ENCODE results near the gene ANGPT4.

The ANGPT4 gene, protein sequence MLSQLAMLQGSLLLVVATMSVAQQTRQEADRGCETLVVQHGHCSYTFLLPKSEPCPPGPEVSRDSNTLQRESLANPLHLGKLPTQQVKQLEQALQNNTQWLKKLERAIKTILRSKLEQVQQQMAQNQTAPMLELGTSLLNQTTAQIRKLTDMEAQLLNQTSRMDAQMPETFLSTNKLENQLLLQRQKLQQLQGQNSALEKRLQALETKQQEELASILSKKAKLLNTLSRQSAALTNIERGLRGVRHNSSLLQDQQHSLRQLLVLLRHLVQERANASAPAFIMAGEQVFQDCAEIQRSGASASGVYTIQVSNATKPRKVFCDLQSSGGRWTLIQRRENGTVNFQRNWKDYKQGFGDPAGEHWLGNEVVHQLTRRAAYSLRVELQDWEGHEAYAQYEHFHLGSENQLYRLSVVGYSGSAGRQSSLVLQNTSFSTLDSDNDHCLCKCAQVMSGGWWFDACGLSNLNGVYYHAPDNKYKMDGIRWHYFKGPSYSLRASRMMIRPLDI

DNA sequence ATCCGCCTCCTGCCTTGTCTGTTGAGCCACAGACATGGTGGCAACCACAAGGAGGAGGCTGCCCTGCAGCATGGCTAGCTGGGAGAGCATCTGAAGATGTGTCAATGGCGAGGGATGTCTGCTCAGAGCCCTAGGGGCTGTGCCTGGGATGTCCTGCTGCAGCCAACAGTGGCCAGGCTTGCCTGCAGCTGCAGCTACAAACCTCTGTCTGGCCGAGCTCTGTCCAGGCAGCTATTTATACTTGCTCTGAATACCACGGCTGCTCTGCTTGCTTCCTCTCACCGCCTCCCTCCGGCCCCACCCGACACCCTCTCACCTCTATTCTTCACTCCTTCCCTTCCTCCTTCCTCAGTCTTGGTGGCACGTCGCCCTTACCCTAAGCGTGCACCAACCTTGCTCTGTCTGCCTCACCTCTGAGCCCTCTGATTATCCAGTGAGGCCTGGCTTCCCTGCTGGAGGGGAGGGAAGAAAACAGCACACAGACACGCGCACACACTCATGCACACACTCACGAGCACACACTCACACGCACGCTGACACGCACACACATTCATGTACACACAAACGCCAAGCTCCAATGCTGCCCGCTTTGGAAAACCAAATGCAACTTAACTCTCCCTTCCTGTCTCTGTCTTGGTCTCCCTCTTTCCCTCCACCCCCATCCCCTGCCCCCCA lies at the start of gene ANGPT4:
ANGPT4 (minus strand) TSS at position 210 of the 675 bp plus-strand sequence; CDS start at position 90, 120 bp downstream.
- no peak within 1 kb of the TSS for H3K27ac ChIP-seq
- no peak within 1 kb of the TSS for H3K4me3 ChIP-seq

DNA sequence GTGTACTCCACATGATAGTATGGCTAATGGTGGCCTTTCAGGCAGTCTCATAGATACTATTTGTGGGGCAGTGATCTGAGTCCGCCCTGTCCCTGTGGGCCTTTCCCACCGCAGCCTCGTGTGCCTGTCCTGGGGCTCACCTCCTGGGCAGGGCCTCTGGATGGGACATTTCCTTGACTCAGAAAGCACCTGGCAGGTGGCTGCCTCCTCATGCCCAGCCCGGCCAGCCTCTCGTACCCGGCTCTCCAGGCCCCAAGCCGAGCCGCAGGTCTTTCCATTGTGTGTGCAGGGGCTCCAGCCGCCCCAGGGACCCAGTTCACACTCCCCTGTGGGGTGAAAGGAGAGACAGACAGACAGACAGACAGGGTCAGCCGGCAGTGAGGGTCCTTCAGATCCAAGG lies 47.7 kb upstream of the ANGPT4 start:
- H3K4me3 ChIP-seq: no peak overlapping the region
- no peak overlapping the region for H3K27ac ChIP-seq

GRCh38 chr20:962683-963082 lies 46.5 kb upstream of the ANGPT4 start:
- Histone ChIP-seq H3K27ac (no peak overlapping the region), H3K4me3 (no peak overlapping the region)

- no peak overlapping the region for H3K27ac ChIP-seq
- no peak overlapping the region for H3K4me3 ChIP-seq
Observed at GRCh38 chr20:962223-962622, 46.1 kb upstream of the ANGPT4 start.

DNA sequence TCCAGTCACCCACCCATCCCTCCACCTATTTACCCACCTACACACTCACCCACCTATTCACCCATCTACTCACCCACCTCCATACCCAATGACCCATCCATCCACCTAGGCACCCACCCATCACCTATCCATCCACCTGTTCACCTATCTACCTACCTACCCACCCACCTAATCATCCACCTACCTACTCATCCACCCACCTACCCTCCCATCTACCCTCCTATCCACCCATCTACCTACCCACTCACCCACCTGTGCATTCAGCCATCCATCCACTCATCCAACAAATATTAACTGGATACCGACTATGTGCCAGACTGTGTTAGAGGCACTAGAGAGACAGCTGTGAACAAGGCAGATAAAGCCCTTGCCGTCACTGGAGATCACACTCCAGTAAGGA lies 45.6 kb upstream of the ANGPT4 start:
- H3K27ac ChIP-seq: no peak overlapping the region
- no peak overlapping the region for H3K4me3 ChIP-seq

GRCh38 chr20:959996-960615 lies 44.0 kb upstream of the ANGPT4 start:
- no peak overlapping the region for H3K4me3 ChIP-seq
- H3K27ac ChIP-seq: no peak overlapping the region

DNA sequence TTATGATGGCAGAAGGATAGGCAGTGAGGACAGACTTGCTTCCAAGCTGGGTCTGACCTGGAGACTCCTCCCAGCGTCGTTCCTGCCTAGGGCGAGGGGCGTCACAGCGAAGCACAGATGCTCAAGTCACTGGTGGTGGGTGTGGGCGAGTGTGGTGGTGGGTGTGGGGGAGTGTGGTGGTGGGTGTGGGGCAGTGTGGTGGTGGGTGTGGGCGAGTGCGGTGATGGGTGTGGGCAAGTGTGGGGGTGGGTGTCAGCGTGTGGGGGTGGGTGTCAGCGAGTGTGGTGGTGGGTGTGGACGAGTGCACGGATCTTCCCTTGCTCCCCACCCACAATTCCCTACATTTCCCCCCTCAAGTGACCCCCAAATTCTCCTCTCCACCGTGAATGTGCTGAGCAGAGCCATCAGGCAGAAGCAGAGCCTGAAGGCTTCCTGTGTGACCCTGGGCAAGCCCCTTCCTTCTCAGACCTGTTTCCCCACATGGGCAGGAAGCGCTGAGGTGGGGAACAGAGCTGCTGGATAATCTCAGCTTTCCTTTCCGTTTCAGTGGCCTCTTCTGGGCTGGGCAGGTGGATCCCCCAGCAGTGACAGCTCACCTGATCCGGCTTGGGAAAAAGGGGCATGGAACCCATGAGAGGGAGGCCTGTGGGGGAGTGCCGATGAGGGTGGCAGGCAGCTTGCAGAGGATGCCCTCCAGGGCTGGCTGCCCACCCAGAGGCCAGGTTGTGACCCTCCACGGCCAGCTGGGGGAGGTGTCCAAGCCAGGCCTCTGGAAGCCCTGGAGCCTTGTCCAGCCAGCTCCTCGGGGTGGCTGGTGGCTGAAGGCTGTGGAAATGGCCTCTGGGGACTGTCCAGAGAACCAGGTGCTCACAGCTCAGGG lies 43.0 kb upstream of the ANGPT4 start:
- Histone ChIP-seq H3K4me3 (no peak overlapping the region), H3K27ac (peak overlapping the region in 2 of 21 experiments; percentile 17 to 54)

- no peak overlapping the region for H3K4me3 ChIP-seq
- H3K27ac ChIP-seq: no peak overlapping the region
Observed at GRCh38 chr20:957544-957943, 41.4 kb upstream of the ANGPT4 start.

DNA sequence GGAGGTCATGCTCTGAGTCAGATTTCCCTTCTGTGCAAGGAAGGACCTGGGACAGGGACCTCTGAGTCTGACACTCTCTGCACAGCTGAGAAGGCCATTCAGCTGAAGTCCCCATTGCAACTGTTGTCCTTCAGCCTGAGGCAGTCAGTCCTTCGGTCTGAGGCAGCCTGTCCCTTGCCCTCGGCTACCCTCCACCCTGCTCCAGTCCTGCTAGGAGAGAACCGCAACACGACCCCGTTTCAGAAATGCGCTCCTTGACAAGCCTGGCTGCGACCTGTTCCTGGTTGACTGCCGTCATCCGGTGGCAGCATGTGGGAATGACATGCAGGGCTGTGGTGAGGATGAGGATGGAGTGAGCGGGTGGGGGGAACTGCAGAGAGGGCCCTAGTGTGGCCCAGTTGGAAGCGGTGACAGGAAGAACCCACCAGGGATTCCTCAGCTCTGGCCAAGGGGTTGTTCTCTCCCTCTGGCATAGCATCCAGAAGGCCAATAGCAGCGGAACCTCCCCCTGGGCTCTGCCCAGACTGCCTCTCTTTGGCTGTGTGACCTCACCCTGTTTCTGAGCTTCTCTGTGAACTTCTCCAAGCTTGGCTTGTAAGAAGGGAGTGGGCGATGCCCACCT lies 40.3 kb upstream of the ANGPT4 start:
- Histone ChIP-seq H3K4me3 (no peak overlapping the region), H3K27ac (no peak overlapping the region)

DNA sequence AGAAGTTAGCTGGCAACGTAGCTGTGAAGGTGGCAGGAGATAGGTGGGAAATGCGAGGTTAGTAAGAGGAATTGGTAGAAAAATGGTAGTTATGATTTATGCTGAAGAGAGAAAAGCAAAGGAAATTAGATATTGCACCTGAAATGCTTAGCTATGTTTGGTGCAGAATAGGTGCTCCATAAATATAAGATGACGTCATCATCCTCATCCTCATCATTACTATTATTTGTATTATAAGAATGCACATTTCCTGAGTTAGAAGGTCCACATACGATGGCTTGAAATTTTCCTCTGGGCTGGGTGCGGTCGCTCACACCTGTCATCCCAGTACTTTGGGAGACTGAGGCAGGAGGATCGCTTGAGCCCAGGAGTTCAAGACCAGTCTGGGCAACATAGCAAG lies 39.5 kb upstream of the ANGPT4 start:
- Histone ChIP-seq H3K27ac (no peak overlapping the region), H3K4me3 (no peak overlapping the region)

DNA sequence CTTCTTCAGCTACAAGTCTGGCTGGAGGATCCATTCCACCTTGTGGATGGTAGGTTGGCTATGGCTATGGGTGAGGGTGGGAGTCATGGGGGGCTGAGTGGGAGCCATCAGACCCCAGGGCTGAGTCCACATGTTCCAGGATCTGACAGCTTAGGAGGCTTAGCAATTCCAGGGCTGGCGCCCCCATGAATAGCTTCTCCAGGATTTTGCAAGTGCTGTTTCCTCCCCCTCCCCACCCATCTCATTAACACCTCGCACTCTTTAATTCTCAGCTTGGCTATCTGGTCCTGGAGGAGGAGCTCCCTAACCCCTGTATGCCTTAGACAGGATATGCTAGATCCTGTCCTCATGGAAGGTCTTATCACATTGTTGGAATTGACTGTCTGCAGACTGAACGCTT lies 39.0 kb upstream of the ANGPT4 start:
- Histone ChIP-seq H3K4me3 (no peak overlapping the region), H3K27ac (no peak overlapping the region)

DNA sequence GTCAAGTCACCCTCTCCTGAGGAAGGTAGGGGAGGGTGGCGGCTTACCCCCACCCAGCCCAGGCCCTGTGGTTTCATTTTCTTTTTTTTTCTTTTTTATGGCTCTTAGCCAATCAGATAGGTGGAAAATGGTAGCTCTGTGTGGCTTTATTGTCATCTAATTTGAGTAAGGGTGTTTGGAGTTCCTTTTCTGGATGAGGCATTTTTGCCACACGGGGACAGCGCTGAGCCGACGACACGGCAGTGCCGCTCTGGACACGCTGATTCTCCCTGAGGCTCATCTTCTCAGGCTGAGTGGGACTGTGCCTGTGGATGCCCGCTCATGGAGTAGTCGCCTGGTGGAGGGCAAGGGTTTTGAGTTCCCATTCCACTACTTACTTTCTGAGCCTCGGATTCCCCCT lies 37.6 kb upstream of the ANGPT4 start:
- H3K27ac ChIP-seq: no peak overlapping the region

DNA sequence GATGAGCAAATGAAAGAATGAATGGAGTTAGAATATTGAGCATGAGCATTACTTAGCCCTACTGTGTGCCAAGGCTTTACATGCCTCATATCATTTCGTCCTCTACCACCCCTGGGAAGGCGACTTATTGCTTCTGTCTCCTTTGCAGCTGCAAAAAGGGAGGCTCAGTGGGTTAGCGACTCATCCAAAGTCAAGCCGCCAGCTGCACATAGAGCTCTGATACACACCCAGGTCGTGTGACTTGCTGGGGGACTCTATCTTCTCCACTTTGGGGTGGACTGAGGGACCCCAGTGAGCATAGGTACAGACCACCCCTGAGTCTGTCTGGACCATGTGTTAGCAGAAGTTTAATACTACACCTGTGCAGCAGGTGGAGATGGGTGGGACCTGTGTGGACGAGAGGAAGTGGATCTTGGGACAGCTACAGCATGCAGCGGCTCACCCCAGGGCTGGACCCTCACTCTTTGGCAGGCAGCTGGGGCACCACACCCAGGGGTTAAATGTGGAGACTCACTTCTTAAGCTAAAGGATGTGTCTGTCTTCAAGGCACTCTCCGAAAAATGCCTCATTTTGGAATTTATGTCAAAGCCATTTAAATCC lies 36.2 kb upstream of the ANGPT4 start:
- Histone ChIP-seq H3K4me3 (no peak overlapping the region), H3K27ac (no peak overlapping the region)

More for the DNA sequence above, 37.6 kb upstream of the ANGPT4 start:
- no peak overlapping the region for H3K4me3 ChIP-seq

DNA sequence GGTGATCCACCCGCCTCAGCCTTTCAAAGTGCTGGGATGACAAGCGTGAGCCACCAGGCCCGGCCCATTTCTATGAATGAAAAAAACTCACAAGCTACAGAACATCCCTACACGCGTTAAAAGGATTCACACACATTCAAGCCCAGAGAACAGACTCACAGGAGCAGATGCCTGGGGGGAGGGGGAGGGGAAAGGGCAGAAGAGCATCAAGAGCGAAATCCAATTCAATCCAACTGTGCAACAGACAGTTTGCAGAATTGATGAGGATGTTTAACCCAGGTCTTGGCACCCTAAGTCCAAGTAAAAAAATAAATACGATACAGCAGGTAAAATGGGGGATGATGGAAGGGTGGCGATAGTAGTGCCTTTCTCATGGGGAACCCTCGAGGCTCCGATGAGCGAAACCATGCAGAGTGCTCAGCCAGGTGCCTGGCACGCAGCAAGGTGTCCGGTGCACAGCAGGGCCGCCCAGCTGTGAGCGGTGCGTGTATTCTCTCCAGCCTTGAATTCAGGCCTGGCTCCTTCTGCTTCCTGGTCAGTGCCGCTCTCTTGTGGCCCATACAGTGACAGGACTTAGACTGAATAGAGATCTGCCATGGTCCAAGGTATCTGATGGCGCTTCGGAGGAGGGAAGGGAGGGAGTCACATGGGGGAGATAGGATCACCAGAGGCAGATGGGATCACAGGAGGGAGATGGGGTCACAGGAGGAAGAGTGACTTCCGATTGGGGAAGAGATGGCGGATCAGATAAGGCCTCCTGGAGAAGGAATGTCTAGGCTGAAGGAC lies 35.4 kb upstream of the ANGPT4 start:
- Histone ChIP-seq H3K4me3 (no peak overlapping the region), H3K27ac (no peak overlapping the region)

DNA sequence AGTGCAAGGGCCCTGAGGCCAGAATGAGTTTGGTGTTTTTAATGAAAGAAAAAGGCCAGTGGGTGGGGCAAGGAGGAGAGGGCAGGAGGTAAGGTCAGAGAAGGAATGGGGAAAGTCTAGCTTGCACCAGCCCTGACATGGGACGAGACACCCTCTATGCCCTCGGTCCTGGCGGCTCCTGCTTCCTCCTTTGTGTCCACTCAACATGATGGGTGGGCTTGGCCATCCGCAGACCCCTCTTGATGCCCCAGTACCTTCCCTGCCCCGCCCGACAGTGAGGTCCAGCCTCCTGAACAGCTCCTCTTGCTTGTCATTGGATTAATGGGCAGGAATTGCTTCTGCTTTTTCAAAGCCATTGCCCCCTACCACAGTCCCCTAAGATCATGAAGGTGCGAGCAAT lies 33.6 kb upstream of the ANGPT4 start:
- H3K4me3 ChIP-seq: no peak overlapping the region
- no peak overlapping the region for H3K27ac ChIP-seq

GRCh38 chr20:946826-947225 lies 30.7 kb upstream of the ANGPT4 start:
- H3K27ac ChIP-seq: no peak overlapping the region
- no peak overlapping the region for H3K4me3 ChIP-seq

DNA sequence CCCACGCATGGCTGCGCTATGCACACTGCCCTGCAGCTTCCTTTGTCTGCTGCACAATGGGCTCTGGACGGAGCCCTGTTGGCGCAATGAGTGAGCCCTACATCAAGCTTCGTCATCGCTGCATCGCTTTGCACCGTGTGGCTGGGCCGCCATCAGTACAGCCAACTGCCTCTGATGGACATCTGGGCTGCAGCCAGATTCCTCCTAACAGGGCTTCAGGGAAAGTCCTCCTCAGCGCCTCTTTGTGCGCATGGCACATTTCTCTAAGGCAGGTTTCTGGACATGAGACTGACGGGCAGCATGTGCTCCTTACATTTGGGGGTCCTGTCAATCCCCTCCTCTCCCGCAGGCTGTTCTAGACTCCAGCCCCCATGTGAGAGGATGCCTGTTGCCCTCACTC lies 29.7 kb upstream of the ANGPT4 start:
- no peak overlapping the region for H3K27ac ChIP-seq
- no peak overlapping the region for H3K4me3 ChIP-seq

DNA sequence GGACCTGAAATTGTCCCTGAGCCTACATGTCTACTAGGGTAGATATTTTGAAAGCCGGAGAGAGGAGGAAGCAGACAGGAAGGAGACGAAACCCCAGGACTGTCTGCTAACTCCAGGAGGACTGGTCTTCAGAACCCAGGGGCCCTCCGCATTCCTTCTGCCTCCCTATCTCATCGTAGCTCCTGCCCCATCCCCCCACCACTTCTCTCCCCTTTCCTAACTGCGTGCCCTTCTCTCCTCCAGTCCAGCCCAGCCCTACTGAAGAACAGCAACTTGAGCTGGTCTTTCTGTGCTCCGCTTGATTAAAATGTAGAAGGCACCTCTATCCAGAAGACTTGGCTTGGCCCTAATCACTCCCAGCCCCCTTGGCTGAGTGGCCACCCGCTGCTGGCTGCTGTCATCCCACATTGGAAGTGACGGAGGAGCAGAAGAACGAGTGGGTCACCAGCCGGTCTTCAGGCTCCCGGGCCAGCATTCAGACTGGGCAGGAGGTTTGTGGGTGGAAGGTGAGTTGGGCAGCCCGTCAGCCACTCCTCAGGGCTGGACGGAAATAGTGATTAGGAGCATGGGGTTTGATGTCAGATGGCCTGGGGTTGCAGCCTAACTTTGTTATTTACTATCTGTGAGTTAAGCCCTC lies 28.8 kb upstream of the ANGPT4 start:
- no peak overlapping the region for H3K27ac ChIP-seq
- no peak overlapping the region for H3K4me3 ChIP-seq

Measured in skin epidermis (tissue), 12 donors.